ENCODE results near the gene GRN. TPM values are rescaled to one million over a fixed set of nuclear protein-coding genes. Genes with fewer than 3 reads are reported as not detected.

Gene GRN
- total RNA-seq, 1 donor from 2014 or later = 521 TPM

GRCh38 chr17:44382917-44383316, 37.8 kb downstream of the GRN start:
- TF ChIP-seq CTCF (IDR thresholded peaks at IDR 0.05; ENCODE audit: insufficient read depth, low read length, poor library complexity, severe bottlenecking) = no peak
- no peak overlapping the region for H3K4me3 ChIP-seq (ENCODE audit: low read depth, low read length)
- peaks cover 37% of the 10 kb centered on the region for H3K27me3 ChIP-seq (ENCODE audit: control insufficient read depth, insufficient read depth, low read length)
- no peaks in the 10 kb centered on the region for H3K36me3 ChIP-seq (ENCODE audit: control insufficient read depth, insufficient read depth, low read length)
- DNase-seq (ENCODE audit: low read depth) = no peak

- no peak overlapping the region for H3K4me3 ChIP-seq (ENCODE audit: low read depth, low read length)
- H3K36me3 ChIP-seq (ENCODE audit: control insufficient read depth, insufficient read depth, low read length) = no peaks in the 10 kb centered on the region
- DNase-seq (ENCODE audit: low read depth) = no peak
- TF ChIP-seq CTCF (IDR thresholded peaks at IDR 0.05; ENCODE audit: insufficient read depth, low read length, poor library complexity, severe bottlenecking) = no peak
- peaks cover 36% of the 10 kb centered on the region for H3K27me3 ChIP-seq (ENCODE audit: control insufficient read depth, insufficient read depth, low read length)
Measured at GRCh38 chr17:44383363-44383762, 38.3 kb downstream of the GRN start.

GRCh38 chr17:44383861-44384260, 38.8 kb downstream of the GRN start:
- DNase-seq (ENCODE audit: low read depth) = no peak
- Histone ChIP-seq H3K36me3 (ENCODE audit: control insufficient read depth, insufficient read depth, low read length) (no peaks in the 10 kb centered on the region), H3K27me3 (ENCODE audit: control insufficient read depth, insufficient read depth, low read length) (peaks cover 34% of the 10 kb centered on the region), H3K4me3 (ENCODE audit: low read depth, low read length) (no peak overlapping the region)
- no peak for TF ChIP-seq CTCF (IDR thresholded peaks at IDR 0.05; ENCODE audit: insufficient read depth, low read length, poor library complexity, severe bottlenecking)

- Histone ChIP-seq H3K4me3 (ENCODE audit: low read depth, low read length) (no peak overlapping the region), H3K36me3 (ENCODE audit: control insufficient read depth, insufficient read depth, low read length) (no peaks in the 10 kb centered on the region), H3K27me3 (ENCODE audit: control insufficient read depth, insufficient read depth, low read length) (peaks cover 34% of the 10 kb centered on the region)
- no peak for DNase-seq (ENCODE audit: low read depth)
- no peak for TF ChIP-seq CTCF (IDR thresholded peaks at IDR 0.05; ENCODE audit: insufficient read depth, low read length, poor library complexity, severe bottlenecking)
Measured at GRCh38 chr17:44384281-44384822, 39.2 kb downstream of the GRN start.

- no peak for DNase-seq (ENCODE audit: low read depth)
- TF ChIP-seq CTCF (IDR thresholded peaks at IDR 0.05; ENCODE audit: insufficient read depth, low read length, poor library complexity, severe bottlenecking) = no peak
- Histone ChIP-seq H3K4me3 (ENCODE audit: low read depth, low read length) (peak overlapping the region; percentile 47), H3K27me3 (ENCODE audit: control insufficient read depth, insufficient read depth, low read length) (peaks cover 34% of the 10 kb centered on the region), H3K36me3 (ENCODE audit: control insufficient read depth, insufficient read depth, low read length) (no peaks in the 10 kb centered on the region)
Measured at GRCh38 chr17:44384823-44385286, 39.8 kb downstream of the GRN start.
